Panc1 (cell line): ENCODE data around the gene NCOA3. TPM values are rescaled to one million over a fixed set of nuclear protein-coding genes. Genes with fewer than 3 reads are reported as not detected.
A peak's percentile ranks its signal among the peaks of the same experiment; 100 is the strongest.

ENCODE experiments used
- ATAC-seq: fragments of 200-7000 bp; cut with Tn5 transposase; 2 replicates; pipeline ENCODE4 v1.9.1; 2020; ENCODE audit warnings: mild to moderate bottlenecking, moderate library complexity
- BruUV-seq: library from RNA; stranded (reverse); fragments of 400-500 nt; replicated peaks from 2 replicates; lab custom pipeline; 2021; lab: Mats Ljungman, UMichigan
- CTCF ChIA-PET: fragments of 300-600 bp; sonication (Branson Sonifier 250); formaldehyde crosslinking; loops from one replicate; lab custom pipeline; 2022; ENCODE audit warnings: antibody characterized with exemption; lab: Charles Lee
- POLR2A ChIA-PET: fragments of 300-600 bp; sonication (Branson Sonifier 250); formaldehyde crosslinking; loops from one replicate; lab custom pipeline; 2022; ENCODE audit warnings: antibody characterized with exemption; lab: Charles Lee
- DNase-seq: peaks from one replicate; pipeline ENCODE4 v3.0.0-alpha.2; 2010; ENCODE audit warnings: low read depth, low spot score
- H3K27ac ChIP-seq: 2 replicates; pipeline ENCODE4 v1.5.1; 2011; ENCODE audit warnings: mild to moderate bottlenecking, low read length, inconsistent platforms
- H3K27me3 ChIP-seq: fragments of 200-500 bp; sonication (Bioruptor generic); 2 replicates; pipeline ENCODE4 v1.6.0; 2014; ENCODE audit warnings: low read length, inconsistent platforms; ENCODE audit not compliant: control insufficient read depth, insufficient read depth
- H3K36me3 ChIP-seq: fragments of 200-500 bp; sonication (Bioruptor generic); 2 replicates; pipeline ENCODE4 v1.5.1; 2014; ENCODE audit warnings: inconsistent platforms, mild to moderate bottlenecking, low read length, moderate library complexity; ENCODE audit not compliant: control insufficient read depth, insufficient read depth
- H3K4me1 ChIP-seq: 2 replicates; pipeline ENCODE4 v1.5.1; 2011; ENCODE audit warnings: inconsistent platforms, mild to moderate bottlenecking, low read length, moderate library complexity; ENCODE audit not compliant: control insufficient read depth, insufficient read depth
- H3K4me3 ChIP-seq, 2 experiments: 2 replicates each; pipeline ENCODE4 v1.5.1; 2011 to 2012; ENCODE audit warnings: low read depth in 2 of 2, low read length in 2 of 2, mild to moderate bottlenecking in 2 of 2, inconsistent platforms in 1 of 2, moderate library complexity in 1 of 2
- H3K9me3 ChIP-seq: fragments of 200-500 bp; sonication (Bioruptor generic); 2 replicates; pipeline ENCODE4 v1.5.1; 2014; ENCODE audit warnings: low read depth, mild to moderate bottlenecking, inconsistent platforms, low read length, moderate library complexity; ENCODE audit not compliant: control insufficient read depth, insufficient read depth
- POLR2AphosphoS5 ChIP-seq: IDR thresholded peaks from 2 replicates; pipeline ENCODE4 v1.6.1; 2012; ENCODE audit warnings: mild to moderate bottlenecking, low read depth, low read length, moderate library complexity
- SIN3A ChIP-seq: IDR thresholded peaks from 2 replicates; pipeline ENCODE4 v1.6.1; 2012; ENCODE audit warnings: low read depth, mild to moderate bottlenecking, low read length, moderate library complexity, borderline replicate concordance; ENCODE audit not compliant: insufficient read depth
- TCF7L2 ChIP-seq: IDR thresholded peaks from 2 replicates; pipeline ENCODE4 v1.6.1; 2011; ENCODE audit warnings: mild to moderate bottlenecking, low read depth, low read length, inconsistent platforms
- in situ Hi-C: cut with HindIII; loops from 2 replicates; pipeline ENCODE4 v1.10.0; 2016; ENCODE audit warnings: low sequenced_read_pairs, low pct_unique_long_range_greater_than_20kb
- intact Hi-C: fragments of 100-400 bp; cut with micrococcal nuclease; formaldehyde crosslinking; loops from one replicate; pipeline ENCODE4 v1.10.0; 2022; ENCODE audit not compliant: unreplicated experiment
- total RNA-seq: library from RNA; stranded (reverse); gene quantifications from one replicate; pipeline ENCODE4 v1.2.1, GENCODE V29; 2021; ENCODE audit not compliant: unreplicated experiment
- TF ChIP-seq, protein P1 (sequence below): fragments of 450-650 bp; IDR thresholded peaks from 2 replicates; pipeline ENCODE4 v1.5.1; 2017; ENCODE audit warnings: mild to moderate bottlenecking
- TF ChIP-seq, protein P2 (sequence below), 2 experiments: IDR thresholded peaks; 2 replicates each; pipeline ENCODE4 v1.6.1; 2011 to 2012; ENCODE audit warnings: low read depth in 2 of 2, control low read depth in 1 of 2, low read length in 1 of 2, mild to moderate bottlenecking in 1 of 2, moderate library complexity in 1 of 2; ENCODE audit not compliant: insufficient read depth in 1 of 2

Gene NCOA3
- total RNA-seq, 1 experiment from 2014 or later, result 47.7 TPM

DNA sequence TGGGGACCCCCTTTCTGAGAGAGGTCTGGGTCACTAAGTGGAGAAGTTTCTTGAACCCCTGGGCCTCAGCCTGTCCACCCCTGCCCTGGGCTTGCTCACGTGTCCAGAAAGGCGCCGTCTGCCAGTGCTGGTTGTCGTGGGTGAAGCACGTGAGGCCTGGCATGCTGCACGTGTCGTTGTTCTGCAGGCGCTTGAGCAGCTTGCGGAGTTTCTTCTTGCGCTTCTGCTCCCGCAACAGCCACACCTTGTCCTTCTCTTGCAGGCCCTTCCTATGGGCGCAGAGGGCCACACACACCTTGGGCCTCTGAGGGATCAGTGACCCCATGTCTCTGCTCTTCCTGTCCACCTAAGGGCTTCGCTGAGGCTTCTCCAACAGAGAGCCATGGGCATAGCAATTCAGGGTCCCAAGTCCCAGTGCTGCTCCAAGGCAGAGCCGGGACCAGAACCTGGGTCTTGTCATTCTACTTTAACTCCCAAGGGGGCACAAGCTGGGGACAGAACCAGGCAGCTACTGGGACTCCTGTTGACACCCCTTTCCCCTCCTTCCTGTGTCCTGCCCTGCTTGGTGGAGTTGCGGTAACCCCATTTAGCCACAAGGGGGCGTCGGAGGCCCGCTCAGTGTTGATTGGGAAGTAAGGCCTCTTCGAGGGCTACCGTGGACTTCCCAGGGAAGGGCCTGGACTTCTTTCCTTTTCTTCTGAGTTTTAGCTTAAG is 161.8 kb downstream of the NCOA3 start:
- intact Hi-C loops (loop anchor here (5.0 kb wide), 1 partner anchor 959 kb away; no protein-coding TSS in a partner anchor), in situ Hi-C loops (no loop called here)
- CTCF ChIA-PET, result interaction anchor here (0.5 to 1.2 kb wide), 4 partner anchors 14 to 958 kb away, joined by 3 read pairs; no protein-coding TSS in a partner anchor
- Histone ChIP-seq H3K4me3 (no peak overlapping the region), H3K27ac (no peak overlapping the region), H3K36me3 (no peaks in the 10 kb centered on the region), H3K4me1 (peaks cover 3% of the 10 kb centered on the region; the same call in 1 of the 2 replicates), H3K27me3 (no peaks in the 10 kb centered on the region), H3K9me3 (no peaks in the 10 kb centered on the region)
- DNase-seq (peak; percentile 50), ATAC-seq (peak; percentile 86)
- no peak for TF ChIP-seq POLR2AphosphoS5
- TF ChIP-seq, protein P1, sequence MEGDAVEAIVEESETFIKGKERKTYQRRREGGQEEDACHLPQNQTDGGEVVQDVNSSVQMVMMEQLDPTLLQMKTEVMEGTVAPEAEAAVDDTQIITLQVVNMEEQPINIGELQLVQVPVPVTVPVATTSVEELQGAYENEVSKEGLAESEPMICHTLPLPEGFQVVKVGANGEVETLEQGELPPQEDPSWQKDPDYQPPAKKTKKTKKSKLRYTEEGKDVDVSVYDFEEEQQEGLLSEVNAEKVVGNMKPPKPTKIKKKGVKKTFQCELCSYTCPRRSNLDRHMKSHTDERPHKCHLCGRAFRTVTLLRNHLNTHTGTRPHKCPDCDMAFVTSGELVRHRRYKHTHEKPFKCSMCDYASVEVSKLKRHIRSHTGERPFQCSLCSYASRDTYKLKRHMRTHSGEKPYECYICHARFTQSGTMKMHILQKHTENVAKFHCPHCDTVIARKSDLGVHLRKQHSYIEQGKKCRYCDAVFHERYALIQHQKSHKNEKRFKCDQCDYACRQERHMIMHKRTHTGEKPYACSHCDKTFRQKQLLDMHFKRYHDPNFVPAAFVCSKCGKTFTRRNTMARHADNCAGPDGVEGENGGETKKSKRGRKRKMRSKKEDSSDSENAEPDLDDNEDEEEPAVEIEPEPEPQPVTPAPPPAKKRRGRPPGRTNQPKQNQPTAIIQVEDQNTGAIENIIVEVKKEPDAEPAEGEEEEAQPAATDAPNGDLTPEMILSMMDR, result peak; percentile 98
- POLR2A ChIA-PET, result no interaction called here
- BruUV-seq, result no TSS peak

DNA sequence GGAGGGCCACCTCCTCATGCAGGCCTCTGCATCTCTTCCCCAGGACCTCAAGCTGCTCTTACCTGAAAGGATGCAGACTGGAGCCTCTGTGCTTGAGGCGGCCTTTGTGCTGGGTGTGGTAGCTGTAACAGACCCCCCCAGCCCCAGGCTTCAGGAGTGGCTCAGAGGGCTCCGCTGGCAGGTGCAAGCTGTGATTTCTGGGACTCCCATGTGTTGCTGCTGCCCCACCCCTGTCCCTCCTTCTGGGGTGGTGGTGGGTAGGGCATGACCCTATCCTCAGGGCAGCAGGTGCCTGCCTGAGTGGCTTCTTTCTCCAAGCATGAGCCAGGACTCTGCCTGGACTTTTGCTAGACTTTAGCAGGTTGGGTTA is 162.4 kb downstream of the NCOA3 start:
- BruUV-seq, result no TSS peak
- ATAC-seq (peak; percentile 32; the same call in 1 of the 2 replicates), DNase-seq (no peak)
- ChIA-PET CTCF (interaction anchor here (0.5 to 1.2 kb wide), 3 partner anchors 13 to 957 kb away, joined by 3 read pairs; no protein-coding TSS in a partner anchor), POLR2A (no interaction called here)
- TF ChIP-seq SIN3A, result no peak
- TF ChIP-seq, protein P2, sequence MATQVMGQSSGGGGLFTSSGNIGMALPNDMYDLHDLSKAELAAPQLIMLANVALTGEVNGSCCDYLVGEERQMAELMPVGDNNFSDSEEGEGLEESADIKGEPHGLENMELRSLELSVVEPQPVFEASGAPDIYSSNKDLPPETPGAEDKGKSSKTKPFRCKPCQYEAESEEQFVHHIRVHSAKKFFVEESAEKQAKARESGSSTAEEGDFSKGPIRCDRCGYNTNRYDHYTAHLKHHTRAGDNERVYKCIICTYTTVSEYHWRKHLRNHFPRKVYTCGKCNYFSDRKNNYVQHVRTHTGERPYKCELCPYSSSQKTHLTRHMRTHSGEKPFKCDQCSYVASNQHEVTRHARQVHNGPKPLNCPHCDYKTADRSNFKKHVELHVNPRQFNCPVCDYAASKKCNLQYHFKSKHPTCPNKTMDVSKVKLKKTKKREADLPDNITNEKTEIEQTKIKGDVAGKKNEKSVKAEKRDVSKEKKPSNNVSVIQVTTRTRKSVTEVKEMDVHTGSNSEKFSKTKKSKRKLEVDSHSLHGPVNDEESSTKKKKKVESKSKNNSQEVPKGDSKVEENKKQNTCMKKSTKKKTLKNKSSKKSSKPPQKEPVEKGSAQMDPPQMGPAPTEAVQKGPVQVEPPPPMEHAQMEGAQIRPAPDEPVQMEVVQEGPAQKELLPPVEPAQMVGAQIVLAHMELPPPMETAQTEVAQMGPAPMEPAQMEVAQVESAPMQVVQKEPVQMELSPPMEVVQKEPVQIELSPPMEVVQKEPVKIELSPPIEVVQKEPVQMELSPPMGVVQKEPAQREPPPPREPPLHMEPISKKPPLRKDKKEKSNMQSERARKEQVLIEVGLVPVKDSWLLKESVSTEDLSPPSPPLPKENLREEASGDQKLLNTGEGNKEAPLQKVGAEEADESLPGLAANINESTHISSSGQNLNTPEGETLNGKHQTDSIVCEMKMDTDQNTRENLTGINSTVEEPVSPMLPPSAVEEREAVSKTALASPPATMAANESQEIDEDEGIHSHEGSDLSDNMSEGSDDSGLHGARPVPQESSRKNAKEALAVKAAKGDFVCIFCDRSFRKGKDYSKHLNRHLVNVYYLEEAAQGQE (IDR thresholded peaks at IDR 0.05; ENCODE audit: insufficient read depth in 1 of 2, low read depth in 2 of 2, low read length in 1 of 2), result no peak
- no peak for TF ChIP-seq POLR2AphosphoS5
- no peak for TF ChIP-seq TCF7L2
- TF ChIP-seq, protein P1, result no peak
- Histone ChIP-seq H3K4me1 (peaks cover 3% of the 10 kb centered on the region; the same call in 1 of the 2 replicates), H3K27me3 (no peaks in the 10 kb centered on the region), H3K9me3 (no peaks in the 10 kb centered on the region), H3K27ac (no peak overlapping the region), H3K36me3 (no peaks in the 10 kb centered on the region), H3K4me3 (no peak overlapping the region)
- intact Hi-C loops, result loop anchor here (5.0 kb wide), 1 partner anchor 958 kb away; no protein-coding TSS in a partner anchor
- in situ Hi-C loops, result no loop called here
